Measurements from ENCODE around the gene DGKQ.

The DGKQ gene

DNA sequence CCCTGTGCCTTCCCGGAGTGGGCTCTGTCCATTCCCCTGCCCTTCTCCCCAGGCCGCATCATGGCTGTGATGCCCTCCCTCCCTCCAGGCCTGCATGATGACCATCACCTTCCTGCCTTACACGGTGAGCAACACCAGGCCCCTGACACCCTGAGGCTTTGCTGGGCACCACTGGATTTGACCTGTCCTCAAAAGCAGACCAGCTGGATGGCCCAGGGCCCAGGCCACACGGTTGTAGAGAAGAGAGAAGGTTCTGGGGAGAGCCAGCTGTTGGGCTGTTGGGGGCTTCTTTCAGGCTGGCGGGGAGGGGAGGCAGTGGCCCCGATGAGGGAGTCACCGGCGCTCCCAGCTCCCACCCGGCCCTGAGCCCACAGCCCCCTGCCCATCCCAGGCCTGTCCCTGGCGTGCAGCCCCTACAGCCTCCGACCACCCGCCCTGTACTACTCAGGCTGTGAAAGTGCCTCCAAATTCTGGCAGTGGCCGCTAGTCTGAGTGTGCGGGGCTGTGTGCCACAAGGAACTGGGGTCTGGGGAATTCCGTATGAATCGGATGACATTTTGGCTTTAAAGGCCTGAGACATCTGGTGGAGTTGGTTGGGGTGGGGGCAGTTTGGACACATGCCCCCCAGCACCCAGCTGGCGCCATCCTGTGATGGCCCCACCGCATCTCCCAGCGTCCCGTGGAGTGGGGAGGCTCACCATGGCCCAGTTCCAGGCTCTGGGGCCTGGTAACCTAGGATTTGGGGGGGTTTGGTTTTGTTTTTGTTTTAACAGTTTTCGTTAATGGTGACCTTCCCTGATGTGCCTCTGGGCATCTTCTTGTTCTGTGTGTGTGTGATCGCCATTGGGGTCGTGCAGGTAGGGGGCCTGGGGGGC, 21.5 kb downstream of the DGKQ start:
- ChIA-PET CTCF (no interaction called here), POLR2A (no interaction called here)
- TF ChIP-seq, protein P1, sequence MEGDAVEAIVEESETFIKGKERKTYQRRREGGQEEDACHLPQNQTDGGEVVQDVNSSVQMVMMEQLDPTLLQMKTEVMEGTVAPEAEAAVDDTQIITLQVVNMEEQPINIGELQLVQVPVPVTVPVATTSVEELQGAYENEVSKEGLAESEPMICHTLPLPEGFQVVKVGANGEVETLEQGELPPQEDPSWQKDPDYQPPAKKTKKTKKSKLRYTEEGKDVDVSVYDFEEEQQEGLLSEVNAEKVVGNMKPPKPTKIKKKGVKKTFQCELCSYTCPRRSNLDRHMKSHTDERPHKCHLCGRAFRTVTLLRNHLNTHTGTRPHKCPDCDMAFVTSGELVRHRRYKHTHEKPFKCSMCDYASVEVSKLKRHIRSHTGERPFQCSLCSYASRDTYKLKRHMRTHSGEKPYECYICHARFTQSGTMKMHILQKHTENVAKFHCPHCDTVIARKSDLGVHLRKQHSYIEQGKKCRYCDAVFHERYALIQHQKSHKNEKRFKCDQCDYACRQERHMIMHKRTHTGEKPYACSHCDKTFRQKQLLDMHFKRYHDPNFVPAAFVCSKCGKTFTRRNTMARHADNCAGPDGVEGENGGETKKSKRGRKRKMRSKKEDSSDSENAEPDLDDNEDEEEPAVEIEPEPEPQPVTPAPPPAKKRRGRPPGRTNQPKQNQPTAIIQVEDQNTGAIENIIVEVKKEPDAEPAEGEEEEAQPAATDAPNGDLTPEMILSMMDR (IDR thresholded peaks at IDR 0.05; ENCODE audit: control extremely low read depth, extremely low read depth, low read depth, missing control alignments): no peak
- DNase-seq (ENCODE audit: extremely low spot score): no peak

GRCh38 chr4:951186-951585, 22.2 kb downstream of the DGKQ start:
- ChIA-PET POLR2A (no interaction called here), CTCF (no interaction called here)
- TF ChIP-seq, protein P1 (IDR thresholded peaks at IDR 0.05; ENCODE audit: control extremely low read depth, extremely low read depth, low read depth, missing control alignments): no peak
- no peak for DNase-seq (ENCODE audit: extremely low spot score)

DNA sequence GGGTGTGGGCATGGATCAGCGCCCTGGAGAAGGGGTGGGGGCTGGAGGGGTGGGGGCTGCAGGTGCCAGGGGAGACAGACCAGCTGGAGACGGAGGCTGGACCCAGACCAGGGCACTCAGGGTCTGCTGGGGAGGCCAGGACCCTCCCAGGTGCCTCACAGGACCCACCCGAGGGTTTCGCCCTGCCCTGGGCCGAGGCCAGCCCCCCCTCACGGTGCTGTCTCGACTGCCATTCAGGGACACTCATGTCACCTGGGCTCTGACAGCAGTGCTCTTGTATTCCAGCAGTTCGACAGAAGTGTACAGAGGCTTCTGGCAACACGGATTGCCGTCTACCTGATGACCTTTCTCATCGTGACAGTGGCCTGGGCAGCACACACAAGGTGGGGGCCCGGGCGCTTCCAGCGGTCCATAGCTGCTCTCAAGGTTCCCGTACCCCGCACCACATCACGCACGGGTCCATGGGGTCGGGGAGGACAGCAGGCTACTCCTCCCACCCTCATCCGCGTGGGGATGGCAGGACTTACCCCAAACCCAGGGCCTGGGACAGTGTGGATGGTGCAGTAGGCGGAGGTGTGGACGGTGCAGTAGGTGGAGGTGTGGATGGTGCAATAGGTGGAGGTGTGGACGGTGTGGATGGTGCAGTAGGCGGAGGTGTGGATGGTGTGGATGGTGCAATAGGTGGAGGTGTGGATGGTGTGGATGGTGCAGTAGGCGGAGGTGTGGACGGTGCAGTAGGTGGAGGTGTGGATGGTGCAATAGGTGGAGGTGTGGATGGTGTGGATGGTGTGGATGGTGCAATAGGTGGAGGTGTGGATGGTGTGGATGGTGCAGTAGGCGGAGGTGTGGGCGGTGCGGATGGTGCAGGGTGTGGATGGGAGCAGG, 23.0 kb downstream of the DGKQ start:
- ChIA-PET CTCF (no interaction called here), POLR2A (no interaction called here)
- DNase-seq (ENCODE audit: extremely low spot score): no peak
- TF ChIP-seq, protein P1 (IDR thresholded peaks at IDR 0.05; ENCODE audit: control extremely low read depth, extremely low read depth, low read depth, missing control alignments): no peak

DNA sequence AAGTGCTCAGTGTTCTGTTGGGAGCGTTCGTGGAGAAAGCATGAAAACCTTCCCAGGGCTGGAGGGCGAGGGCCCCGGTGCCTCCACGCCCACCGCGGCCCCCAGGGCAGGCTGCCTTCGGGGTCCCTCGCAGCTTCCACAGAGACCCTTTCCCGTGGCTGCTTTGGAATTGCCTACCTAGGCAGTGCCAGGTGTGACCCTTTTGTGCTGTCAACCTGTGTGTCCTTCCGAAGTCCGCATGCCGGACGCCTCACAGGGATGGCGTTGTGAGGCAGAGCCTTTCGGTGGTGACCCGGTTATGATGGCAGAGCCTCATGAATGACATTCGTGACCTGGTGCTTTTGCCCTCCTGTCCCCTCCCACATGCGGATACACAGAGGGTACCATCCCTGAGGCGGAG, 23.7 kb downstream of the DGKQ start:
- CTCF ChIA-PET: interaction anchor here (1.2 kb wide), 1 partner anchor 59 kb away, joined by 3 read pairs; no protein-coding TSS in a partner anchor
- POLR2A ChIA-PET: no interaction called here
- TF ChIP-seq, protein P1 (IDR thresholded peaks at IDR 0.05; ENCODE audit: control extremely low read depth, extremely low read depth, low read depth, missing control alignments): no peak
- DNase-seq (ENCODE audit: extremely low spot score): no peak

GRCh38 chr4:948936-949300, 24.5 kb downstream of the DGKQ start:
- DNase-seq (ENCODE audit: extremely low spot score): no peak
- TF ChIP-seq, protein P1 (IDR thresholded peaks at IDR 0.05; ENCODE audit: control extremely low read depth, extremely low read depth, low read depth, missing control alignments): no peak
- CTCF ChIA-PET: interaction anchor here (1.2 kb wide), 1 partner anchor 58 kb away, joined by 3 read pairs; no protein-coding TSS in a partner anchor
- POLR2A ChIA-PET: no interaction called here

GRCh38 chr4:948101-948935, 25.1 kb downstream of the DGKQ start:
- ChIA-PET POLR2A (no interaction called here), CTCF (interaction anchor here (1.2 kb wide), 1 partner anchor 57 kb away, joined by 3 read pairs; no protein-coding TSS in a partner anchor)
- TF ChIP-seq, protein P1 (IDR thresholded peaks at IDR 0.05; ENCODE audit: control extremely low read depth, extremely low read depth, low read depth, missing control alignments): no peak
- DNase-seq (ENCODE audit: extremely low spot score): no peak
